Liver (tissue), 9 donors: ENCODE data around the gene ACACB. TPM values are rescaled to one million over a fixed set of nuclear protein-coding genes. Genes with fewer than 3 reads are reported as not detected.

ENCODE experiments used
- DNase-seq: peaks from one replicate; pipeline ENCODE4 v3.0.0-alpha.2; 2017; ENCODE audit warnings: low spot score
- H3K27ac ChIP-seq, 2 donors: one replicate each; pipeline ENCODE4 v1.7.0; 2013; ENCODE audit warnings: inconsistent platforms in 2 of 2, low read length in 2 of 2, control low read depth in 1 of 2, low read depth in 1 of 2, mild to moderate bottlenecking in 1 of 2
- H3K27me3 ChIP-seq, 4 donors: one replicate each; pipeline versions ENCODE4 v1.6.1 to v1.7.0; 2013; ENCODE audit warnings: low read length in 3 of 4, inconsistent platforms in 1 of 4, mild to moderate bottlenecking in 1 of 4, moderate library complexity in 1 of 4; ENCODE audit not compliant: control insufficient read depth in 4 of 4, insufficient read depth in 4 of 4
- H3K36me3 ChIP-seq, 4 donors: one replicate each; pipeline versions ENCODE4 v1.6.1 to v1.7.0; 2013; ENCODE audit warnings: low read length in 3 of 4, mild to moderate bottlenecking in 3 of 4, low read depth in 1 of 4, moderate library complexity in 1 of 4; ENCODE audit not compliant: control insufficient read depth in 4 of 4, insufficient read depth in 3 of 4
- H3K4me1 ChIP-seq, 4 donors: one replicate each; pipeline versions ENCODE4 v1.6.1 to v1.7.0; 2013; ENCODE audit warnings: low read length in 3 of 4, mild to moderate bottlenecking in 3 of 4, moderate library complexity in 1 of 4; ENCODE audit not compliant: control insufficient read depth in 4 of 4, insufficient read depth in 4 of 4
- H3K4me3 ChIP-seq, 3 donors: one replicate each; pipeline versions ENCODE4 v1.6.1 to v1.7.0; 2013; ENCODE audit warnings: low read length in 3 of 3, control low read depth in 1 of 3, low read depth in 1 of 3, mild to moderate bottlenecking in 1 of 3
- H3K9ac ChIP-seq, 2 donors: one replicate each; pipeline ENCODE4 v1.7.0; 2013; ENCODE audit warnings: low read length in 2 of 2, mild to moderate bottlenecking in 2 of 2, moderate library complexity in 2 of 2, control low read depth in 1 of 2, low read depth in 1 of 2
- H3K9me3 ChIP-seq, 4 donors: one replicate each; pipeline versions ENCODE4 v1.6.1 to v1.7.0; 2013; ENCODE audit warnings: low read length in 3 of 4; ENCODE audit not compliant: control insufficient read depth in 4 of 4
- FOXA1 ChIP-seq: IDR thresholded peaks from 2 replicates; pipeline ENCODE4 v1.6.1; 2016; ENCODE audit warnings: antibody characterized with exemption
- FOXA2 ChIP-seq: IDR thresholded peaks from 2 replicates; pipeline ENCODE4 v1.6.1; 2016; ENCODE audit warnings: antibody characterized with exemption
- GABPA ChIP-seq, 2 donors: IDR thresholded peaks in 1 of 2; conservative IDR thresholded peaks in 1 of 2; 2 replicates each; pipeline ENCODE4 v1.6.1; 2016; ENCODE audit warnings: antibody characterized with exemption in 2 of 2, mild to moderate bottlenecking in 1 of 2, moderate library complexity in 1 of 2
- HNF4A ChIP-seq, 2 donors: conservative IDR thresholded peaks; 2 replicates each; pipeline ENCODE4 v1.6.1; 2016; ENCODE audit warnings: antibody characterized with exemption in 2 of 2, mild to moderate bottlenecking in 2 of 2
- HNF4G ChIP-seq: IDR thresholded peaks from 2 replicates; pipeline ENCODE4 v1.6.1; 2016; ENCODE audit warnings: antibody characterized with exemption
- JUND ChIP-seq, 2 donors: IDR thresholded peaks; 2 replicates each; pipeline ENCODE4 v1.6.1; 2016; ENCODE audit warnings: antibody characterized with exemption in 2 of 2
- NR2F2 ChIP-seq: IDR thresholded peaks from 2 replicates; pipeline ENCODE4 v1.6.1; 2016; ENCODE audit warnings: antibody characterized with exemption
- RAD21 ChIP-seq, 2 donors: IDR thresholded peaks; 2 replicates each; pipeline ENCODE4 v1.6.1; 2016; ENCODE audit warnings: antibody characterized with exemption in 2 of 2, mild to moderate bottlenecking in 2 of 2
- RXRA ChIP-seq, 2 donors: IDR thresholded peaks; 2 replicates each; pipeline ENCODE4 v1.6.1; 2017 to 2018; ENCODE audit warnings: antibody characterized with exemption in 2 of 2, mild to moderate bottlenecking in 1 of 2
- SP1 ChIP-seq: IDR thresholded peaks from 2 replicates; pipeline ENCODE4 v1.6.1; 2018; ENCODE audit warnings: antibody characterized with exemption, mild to moderate bottlenecking
- TAF1 ChIP-seq: conservative IDR thresholded peaks from 2 replicates; pipeline ENCODE4 v1.6.1; 2016; ENCODE audit warnings: antibody characterized with exemption, mild to moderate bottlenecking
- YY1 ChIP-seq: IDR thresholded peaks from 2 replicates; pipeline ENCODE4 v1.6.1; 2016; ENCODE audit warnings: antibody characterized with exemption, mild to moderate bottlenecking
- WGBS: extraction: QIAGEN DNeasy Blood & Tissue Kit; methylation state at CpG from one replicate; pipeline ENCODE4 v1.1.7; 2013; 5-methylcytosine and 5-hydroxymethylcytosine counted together
- polyA plus RNA-seq, 2 donors: library from polyadenylated mRNA; stranded (reverse) in 1 of 2; unstranded in 1 of 2; fragments of 200-250 nt in 1 of 2; fragments of >200 nt in 1 of 2; fragmentation: Nextera tagmentation in 1 of 2; extraction: Ambion mirVana in 1 of 2; gene quantifications; one replicate each; pipeline versions ENCODE4 v1.2.1 to v1.2.3, GENCODE V29; 2013 to 2015
- total RNA-seq, 2 donors: library from RNA; depleted of rRNA; stranded (reverse); fragments of >200 nt; gene quantifications; one replicate each; pipeline ENCODE4 v1.2.3, GENCODE V29; 2014
- TF ChIP-seq, protein P1 (sequence below): IDR thresholded peaks from 2 replicates; pipeline ENCODE4 v1.6.1; 2016; ENCODE audit warnings: antibody characterized with exemption
- TF ChIP-seq, protein P2 (sequence below): IDR thresholded peaks from 2 replicates; pipeline ENCODE4 v1.6.1; 2016; ENCODE audit warnings: antibody characterized with exemption, mild to moderate bottlenecking
- TF ChIP-seq, protein P3 (sequence below): IDR thresholded peaks from 2 replicates; pipeline ENCODE4 v1.6.1; 2016; ENCODE audit warnings: antibody characterized with exemption
- TF ChIP-seq, protein P4 (sequence below): IDR thresholded peaks from 2 replicates; pipeline ENCODE4 v1.6.1; 2016; ENCODE audit warnings: antibody characterized with exemption
- TF ChIP-seq, protein P5 (sequence below): fragments of 150-350 bp; IDR thresholded peaks from 2 replicates; pipeline ENCODE4 v1.5.1; 2017; ENCODE audit warnings: improper control_type of control experiment, low read depth, low read length; ENCODE audit not compliant: missing input control
- donor health status: healthy.
- donor health status: healthy.
- donor health status: healthy.
- donor health status: healthy.
- donor health status: healthy.

ACACB gene
- total and polyA plus RNA-seq, 4 donors: 12.9 to 288 (median 52.1) TPM

DNA sequence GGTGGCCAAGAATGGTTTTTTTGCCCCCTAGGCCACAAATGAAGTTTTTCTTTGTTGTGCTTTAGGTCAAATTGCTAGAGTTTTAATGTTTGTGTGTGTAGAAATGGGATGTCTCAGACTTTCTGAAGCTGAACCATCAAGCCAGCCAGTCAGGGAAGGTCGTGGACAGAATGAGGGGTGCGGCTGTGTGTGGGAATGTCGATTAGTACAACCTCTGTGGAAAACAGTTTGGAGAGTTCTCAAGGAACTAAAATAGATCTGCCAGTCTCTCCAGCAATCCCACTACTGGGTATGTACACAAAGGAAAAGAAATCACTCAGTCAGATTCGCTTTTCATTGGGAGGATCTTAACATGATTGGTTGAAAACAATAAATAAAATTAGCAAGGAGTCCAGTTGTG lies 44.5 kb downstream of the ACACB start:
- no peak for DNase-seq
- Histone ChIP-seq H3K4me3 (no peak overlapping the region), H3K9me3 (no peaks in the 10 kb centered on the region), H3K27ac (peak overlapping the region; percentile 15 to 54), H3K27me3 (no peaks in the 10 kb centered on the region), H3K36me3 (peaks cover 0 to 9% (median 6%) of the 10 kb centered on the region in 4 donors), H3K4me1 (peaks cover 12 to 47% (median 33%) of the 10 kb centered on the region in 4 donors), H3K9ac (no peak overlapping the region)
- WGBS: 85% methylated on average over 4 of the region's 4 CpGs
- TF ChIP-seq NR2F2 (no peak), HNF4G (no peak), SP1 (no peak), FOXA1 (no peak), YY1 (no peak)
- TF ChIP-seq, protein P1, sequence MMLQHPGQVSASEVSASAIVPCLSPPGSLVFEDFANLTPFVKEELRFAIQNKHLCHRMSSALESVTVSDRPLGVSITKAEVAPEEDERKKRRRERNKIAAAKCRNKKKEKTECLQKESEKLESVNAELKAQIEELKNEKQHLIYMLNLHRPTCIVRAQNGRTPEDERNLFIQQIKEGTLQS: no peak

DNA sequence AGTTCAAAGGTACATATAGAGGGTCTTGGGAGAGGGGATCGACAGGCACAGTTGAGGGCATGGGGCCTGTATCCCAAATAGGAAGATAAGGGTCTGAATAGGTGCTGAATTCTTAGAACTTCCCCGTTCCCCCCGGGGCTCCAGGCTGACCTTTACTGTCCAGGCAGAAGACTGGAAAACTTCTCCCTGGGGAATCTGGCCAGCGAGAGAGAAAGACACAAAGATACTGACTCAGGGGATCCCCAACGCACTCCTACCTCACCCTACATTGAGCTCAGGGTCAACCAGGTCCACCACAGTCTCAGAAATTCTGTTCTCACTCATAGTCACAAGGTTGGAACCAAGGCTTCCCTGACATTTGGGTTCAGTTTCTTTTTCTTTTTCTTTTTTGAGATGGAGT lies 46.2 kb downstream of the ACACB start:
- H3K4me1 ChIP-seq: peaks cover 10 to 33% (median 23%) of the 10 kb centered on the region in 4 donors
- WGBS: 96% methylated on average over 5 of the region's 5 CpGs
- H3K36me3 ChIP-seq: peaks cover 0 to 16% (median 12%) of the 10 kb centered on the region in 4 donors
- H3K27ac ChIP-seq: no peak overlapping the region
- H3K9ac ChIP-seq: no peak overlapping the region
- no peak for DNase-seq
- TF ChIP-seq JUND (IDR thresholded peaks at IDR 0.05): no peak
- TF ChIP-seq RXRA (IDR thresholded peaks at IDR 0.05): no peak
- TF ChIP-seq, protein P2, sequence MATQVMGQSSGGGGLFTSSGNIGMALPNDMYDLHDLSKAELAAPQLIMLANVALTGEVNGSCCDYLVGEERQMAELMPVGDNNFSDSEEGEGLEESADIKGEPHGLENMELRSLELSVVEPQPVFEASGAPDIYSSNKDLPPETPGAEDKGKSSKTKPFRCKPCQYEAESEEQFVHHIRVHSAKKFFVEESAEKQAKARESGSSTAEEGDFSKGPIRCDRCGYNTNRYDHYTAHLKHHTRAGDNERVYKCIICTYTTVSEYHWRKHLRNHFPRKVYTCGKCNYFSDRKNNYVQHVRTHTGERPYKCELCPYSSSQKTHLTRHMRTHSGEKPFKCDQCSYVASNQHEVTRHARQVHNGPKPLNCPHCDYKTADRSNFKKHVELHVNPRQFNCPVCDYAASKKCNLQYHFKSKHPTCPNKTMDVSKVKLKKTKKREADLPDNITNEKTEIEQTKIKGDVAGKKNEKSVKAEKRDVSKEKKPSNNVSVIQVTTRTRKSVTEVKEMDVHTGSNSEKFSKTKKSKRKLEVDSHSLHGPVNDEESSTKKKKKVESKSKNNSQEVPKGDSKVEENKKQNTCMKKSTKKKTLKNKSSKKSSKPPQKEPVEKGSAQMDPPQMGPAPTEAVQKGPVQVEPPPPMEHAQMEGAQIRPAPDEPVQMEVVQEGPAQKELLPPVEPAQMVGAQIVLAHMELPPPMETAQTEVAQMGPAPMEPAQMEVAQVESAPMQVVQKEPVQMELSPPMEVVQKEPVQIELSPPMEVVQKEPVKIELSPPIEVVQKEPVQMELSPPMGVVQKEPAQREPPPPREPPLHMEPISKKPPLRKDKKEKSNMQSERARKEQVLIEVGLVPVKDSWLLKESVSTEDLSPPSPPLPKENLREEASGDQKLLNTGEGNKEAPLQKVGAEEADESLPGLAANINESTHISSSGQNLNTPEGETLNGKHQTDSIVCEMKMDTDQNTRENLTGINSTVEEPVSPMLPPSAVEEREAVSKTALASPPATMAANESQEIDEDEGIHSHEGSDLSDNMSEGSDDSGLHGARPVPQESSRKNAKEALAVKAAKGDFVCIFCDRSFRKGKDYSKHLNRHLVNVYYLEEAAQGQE: no peak
- TF ChIP-seq FOXA1: no peak
- no peak for TF ChIP-seq RAD21 (IDR thresholded peaks at IDR 0.05)
- TF ChIP-seq SP1: no peak
- TF ChIP-seq FOXA2: no peak
- TF ChIP-seq YY1: no peak
- TF ChIP-seq GABPA (IDR thresholded peaks at IDR 0.05 in 1 of 2, conservative IDR thresholded peaks at IDR 0.05 in 1 of 2): no peak
- TF ChIP-seq, protein P3, sequence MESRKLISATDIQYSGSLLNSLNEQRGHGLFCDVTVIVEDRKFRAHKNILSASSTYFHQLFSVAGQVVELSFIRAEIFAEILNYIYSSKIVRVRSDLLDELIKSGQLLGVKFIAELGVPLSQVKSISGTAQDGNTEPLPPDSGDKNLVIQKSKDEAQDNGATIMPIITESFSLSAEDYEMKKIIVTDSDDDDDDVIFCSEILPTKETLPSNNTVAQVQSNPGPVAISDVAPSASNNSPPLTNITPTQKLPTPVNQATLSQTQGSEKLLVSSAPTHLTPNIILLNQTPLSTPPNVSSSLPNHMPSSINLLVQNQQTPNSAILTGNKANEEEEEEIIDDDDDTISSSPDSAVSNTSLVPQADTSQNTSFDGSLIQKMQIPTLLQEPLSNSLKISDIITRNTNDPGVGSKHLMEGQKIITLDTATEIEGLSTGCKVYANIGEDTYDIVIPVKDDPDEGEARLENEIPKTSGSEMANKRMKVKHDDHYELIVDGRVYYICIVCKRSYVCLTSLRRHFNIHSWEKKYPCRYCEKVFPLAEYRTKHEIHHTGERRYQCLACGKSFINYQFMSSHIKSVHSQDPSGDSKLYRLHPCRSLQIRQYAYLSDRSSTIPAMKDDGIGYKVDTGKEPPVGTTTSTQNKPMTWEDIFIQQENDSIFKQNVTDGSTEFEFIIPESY: no peak
- no peak for TF ChIP-seq HNF4A (conservative IDR thresholded peaks at IDR 0.05)
- TF ChIP-seq, protein P4, sequence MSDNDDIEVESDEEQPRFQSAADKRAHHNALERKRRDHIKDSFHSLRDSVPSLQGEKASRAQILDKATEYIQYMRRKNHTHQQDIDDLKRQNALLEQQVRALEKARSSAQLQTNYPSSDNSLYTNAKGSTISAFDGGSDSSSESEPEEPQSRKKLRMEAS: no peak
- TF ChIP-seq, protein P5, sequence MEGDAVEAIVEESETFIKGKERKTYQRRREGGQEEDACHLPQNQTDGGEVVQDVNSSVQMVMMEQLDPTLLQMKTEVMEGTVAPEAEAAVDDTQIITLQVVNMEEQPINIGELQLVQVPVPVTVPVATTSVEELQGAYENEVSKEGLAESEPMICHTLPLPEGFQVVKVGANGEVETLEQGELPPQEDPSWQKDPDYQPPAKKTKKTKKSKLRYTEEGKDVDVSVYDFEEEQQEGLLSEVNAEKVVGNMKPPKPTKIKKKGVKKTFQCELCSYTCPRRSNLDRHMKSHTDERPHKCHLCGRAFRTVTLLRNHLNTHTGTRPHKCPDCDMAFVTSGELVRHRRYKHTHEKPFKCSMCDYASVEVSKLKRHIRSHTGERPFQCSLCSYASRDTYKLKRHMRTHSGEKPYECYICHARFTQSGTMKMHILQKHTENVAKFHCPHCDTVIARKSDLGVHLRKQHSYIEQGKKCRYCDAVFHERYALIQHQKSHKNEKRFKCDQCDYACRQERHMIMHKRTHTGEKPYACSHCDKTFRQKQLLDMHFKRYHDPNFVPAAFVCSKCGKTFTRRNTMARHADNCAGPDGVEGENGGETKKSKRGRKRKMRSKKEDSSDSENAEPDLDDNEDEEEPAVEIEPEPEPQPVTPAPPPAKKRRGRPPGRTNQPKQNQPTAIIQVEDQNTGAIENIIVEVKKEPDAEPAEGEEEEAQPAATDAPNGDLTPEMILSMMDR: no peak
- TF ChIP-seq NR2F2: no peak
- TF ChIP-seq, protein P1: no peak
- TF ChIP-seq TAF1: no peak
- no peak overlapping the region for H3K4me3 ChIP-seq
- H3K9me3 ChIP-seq: no peaks in the 10 kb centered on the region
- H3K27me3 ChIP-seq: no peaks in the 10 kb centered on the region
